Keratinocyte (primary cell): ENCODE results near the gene PGM2L1. TPM values are rescaled to one million over a fixed set of nuclear protein-coding genes. Genes with fewer than 3 reads are reported as not detected.
"Not testable (repeated sequence)": the region's sequence is repeated elsewhere in the genome, so short reads cannot be mapped to it uniquely, and the experiment has no call there.

Source experiments
- DNase-seq: peaks from one replicate; pipeline ENCODE4 v3.0.0-alpha.2; 2011; ENCODE audit warnings: low read depth, missing footprints, low spot score
- FAIRE-seq: peaks from 2 replicates; lab custom pipeline; 2011; peaks lifted over from hg19 to GRCh38; lab: Jason Lieb, UNC
- H2AFZ ChIP-seq: 2 replicates; pipeline ENCODE4 v1.6.0; 2012; ENCODE audit warnings: low read length, control low read depth, inconsistent platforms; ENCODE audit not compliant: control insufficient read depth
- H3K27ac ChIP-seq: 2 replicates; pipeline ENCODE4 v1.5.1; 2011; ENCODE audit warnings: low read length; ENCODE audit not compliant: control insufficient read depth, insufficient read depth
- H3K27me3 ChIP-seq: 3 replicates; pipeline ENCODE4 v1.6.0; 2011; ENCODE audit warnings: low read length; ENCODE audit not compliant: control insufficient read depth, insufficient read depth; ENCODE audit errors: extremely low read depth
- H3K36me3 ChIP-seq, 2 experiments: 2 replicates in 1 of 2; 3 replicates in 1 of 2; pipeline ENCODE4 v1.5.1; 2011; ENCODE audit warnings: low read length in 2 of 2, mild to moderate bottlenecking in 1 of 2; ENCODE audit not compliant: control insufficient read depth in 2 of 2, insufficient read depth in 2 of 2; ENCODE audit errors: extremely low read depth in 1 of 2
- H3K4me1 ChIP-seq: 3 replicates; pipeline ENCODE4 v1.5.1; 2011; ENCODE audit warnings: low read length; ENCODE audit not compliant: control insufficient read depth, insufficient read depth; ENCODE audit errors: extremely low read depth
- H3K4me2 ChIP-seq: 3 replicates; pipeline ENCODE4 v1.6.0; 2011; ENCODE audit warnings: low read depth, low read length; ENCODE audit not compliant: control insufficient read depth, insufficient read depth; ENCODE audit errors: extremely low read depth
- H3K4me3 ChIP-seq, 3 experiments: fragments of 200-600 bp in 1 of 3; sonication (generic) in 1 of 3; 2 replicates in 2 of 3; 3 replicates in 1 of 3; pipeline ENCODE4 v1.5.1; 2011 to 2016; ENCODE audit warnings: low read length in 3 of 3, mild to moderate bottlenecking in 3 of 3, control low read depth in 2 of 3, inconsistent platforms in 1 of 3, low read depth in 1 of 3, mixed read lengths in 1 of 3, mixed run types in 1 of 3, moderate library complexity in 1 of 3; ENCODE audit not compliant: control insufficient read depth in 2 of 3, insufficient read depth in 2 of 3; ENCODE audit errors: extremely low read depth in 1 of 3
- H3K79me2 ChIP-seq: 2 replicates; pipeline ENCODE4 v1.6.0; 2012; ENCODE audit warnings: low read length; ENCODE audit not compliant: control insufficient read depth, insufficient read depth
- H3K9ac ChIP-seq: 3 replicates; pipeline ENCODE4 v1.6.0; 2011; ENCODE audit warnings: low read length; ENCODE audit not compliant: control insufficient read depth, insufficient read depth; ENCODE audit errors: extremely low read depth
- H3K9me1 ChIP-seq: 3 replicates; pipeline ENCODE4 v1.6.0; 2011; ENCODE audit warnings: low read length; ENCODE audit not compliant: control insufficient read depth, insufficient read depth; ENCODE audit errors: extremely low read depth
- H3K9me3 ChIP-seq: 2 replicates; pipeline ENCODE4 v1.5.1; 2012; ENCODE audit warnings: low read depth, low read length; ENCODE audit not compliant: control insufficient read depth
- H4K20me1 ChIP-seq: 3 replicates; pipeline ENCODE4 v1.6.0; 2011; ENCODE audit warnings: low read length; ENCODE audit not compliant: control insufficient read depth, insufficient read depth; ENCODE audit errors: extremely low read depth
- CTCF ChIP-seq, 3 experiments: IDR thresholded peaks in 1 of 3; conservative IDR thresholded peaks in 1 of 3; optimal IDR thresholded peaks in 1 of 3; 2 replicates in 2 of 3; 3 replicates in 1 of 3; pipeline versions ENCODE3 to v1.5.1; 2011; ENCODE audit warnings: low read length in 3 of 3, mild to moderate bottlenecking in 3 of 3, moderate library complexity in 2 of 3, control low read depth in 1 of 3, inconsistent platforms in 1 of 3; ENCODE audit not compliant: insufficient read depth in 2 of 3; ENCODE audit errors: extremely low read depth in 1 of 3
- EZH2 ChIP-seq: IDR thresholded peaks from one replicate; pipeline ENCODE4 v1.6.1; 2012; ENCODE audit warnings: inconsistent platforms, mild to moderate bottlenecking, low read length, moderate library complexity
- dilution Hi-C: fragments of 300-500 bp; cut with MboI; formaldehyde crosslinking; loops from one replicate; pipeline ENCODE4 v1.7.0; 2020; ENCODE audit warnings: low sequenced_read_pairs; ENCODE audit not compliant: extremely low pct_ligation_motif_present
- polyA plus RNA-seq, 5 experiments: library from polyadenylated mRNA; depleted of rRNA in 3 of 5; stranded (reverse) in 3 of 5; stranded (forward) in 1 of 5; unstranded in 1 of 5; fragments of >200 nt; gene quantifications; 1 replicate in 1 of 5; 2 replicates in 3 of 5; 3 replicates in 1 of 5; pipeline versions ENCODE4 v1.2.1 to v1.2.3, GENCODE V29; 2011 to 2012; ENCODE audit warnings: missing spikeins in 2 of 5, low read depth in 1 of 5, low replicate concordance in 1 of 5

PGM2L1 gene
- polyA plus RNA-seq, 1 donor (not counting 4 experiments of a cell fraction or from before 2014, with no cell fraction given), result 3.1 TPM

- Histone ChIP-seq H3K4me3 (no peak overlapping the region), H2AFZ (no peak overlapping the region), H3K27ac (no peak overlapping the region), H3K36me3 (no peaks in the 10 kb centered on the region), H3K9ac (no peak overlapping the region), H3K4me2 (no peak overlapping the region), H3K4me1 (peaks cover 3% of the 10 kb centered on the region), H3K9me1 (no peaks in the 10 kb centered on the region), H3K79me2 (no peaks in the 10 kb centered on the region), H3K27me3 (no peaks in the 10 kb centered on the region), H4K20me1 (no peaks in the 10 kb centered on the region), H3K9me3 (no peaks in the 10 kb centered on the region)
- FAIRE-seq (no peak), DNase-seq (no peak)
- dilution Hi-C loops, result no loop called here
- TF ChIP-seq CTCF (optimal IDR thresholded peaks at IDR 0.05 in 1 of 3, IDR thresholded peaks at IDR 0.05 in 1 of 3, conservative IDR thresholded peaks at IDR 0.05 in 1 of 3; ENCODE audit: extremely low read depth in 1 of 3, insufficient read depth in 2 of 3, low read length in 3 of 3) (no peak), EZH2 (no peak)
These were observed 65.9 kb downstream of the PGM2L1 start for GRCh38 chr11:74332291-74332690.

DNA sequence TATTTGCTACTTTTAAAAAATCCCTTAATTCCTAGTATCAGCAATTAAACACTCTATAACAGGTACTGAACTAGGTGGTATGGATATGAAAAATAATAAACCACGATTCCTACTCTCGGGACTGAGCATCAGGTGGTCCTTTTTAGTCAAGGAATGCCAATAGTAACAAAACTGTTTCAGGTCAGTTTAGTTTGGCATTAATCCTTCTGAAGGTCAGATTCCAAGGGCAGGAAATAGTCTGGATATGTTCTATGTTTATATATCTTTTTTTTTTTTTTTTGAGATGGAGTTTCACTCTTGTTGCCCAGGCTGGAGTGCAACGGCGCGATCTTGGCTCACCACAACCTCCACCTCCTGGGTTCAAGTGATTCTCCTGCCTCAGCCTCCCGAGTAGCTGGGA, 67.2 kb downstream of the PGM2L1 start:
- H3K4me3 ChIP-seq, H3K36me3 ChIP-seq, H4K20me1 ChIP-seq, H3K27me3 ChIP-seq, H3K79me2 ChIP-seq, FAIRE-seq, H3K27ac ChIP-seq, H3K9me1 ChIP-seq, H3K4me2 ChIP-seq, dilution Hi-C loops, H3K9ac ChIP-seq, H3K9me3 ChIP-seq, H3K4me1 ChIP-seq, H2AFZ ChIP-seq, DNase-seq: not testable (repeated sequence)
